ENCODE data around the gene RAB11FIP3. TPM values are rescaled to one million over a fixed set of nuclear protein-coding genes. Genes with fewer than 3 reads are reported as not detected.

RAB11FIP3 gene
- total and polyA plus RNA-seq, 2 of the 13 experiments (the other 11 are each of a cell fraction or from before 2014, with no cell fraction given): 34.3 to 57.6 TPM

- TF ChIP-seq, protein P1, sequence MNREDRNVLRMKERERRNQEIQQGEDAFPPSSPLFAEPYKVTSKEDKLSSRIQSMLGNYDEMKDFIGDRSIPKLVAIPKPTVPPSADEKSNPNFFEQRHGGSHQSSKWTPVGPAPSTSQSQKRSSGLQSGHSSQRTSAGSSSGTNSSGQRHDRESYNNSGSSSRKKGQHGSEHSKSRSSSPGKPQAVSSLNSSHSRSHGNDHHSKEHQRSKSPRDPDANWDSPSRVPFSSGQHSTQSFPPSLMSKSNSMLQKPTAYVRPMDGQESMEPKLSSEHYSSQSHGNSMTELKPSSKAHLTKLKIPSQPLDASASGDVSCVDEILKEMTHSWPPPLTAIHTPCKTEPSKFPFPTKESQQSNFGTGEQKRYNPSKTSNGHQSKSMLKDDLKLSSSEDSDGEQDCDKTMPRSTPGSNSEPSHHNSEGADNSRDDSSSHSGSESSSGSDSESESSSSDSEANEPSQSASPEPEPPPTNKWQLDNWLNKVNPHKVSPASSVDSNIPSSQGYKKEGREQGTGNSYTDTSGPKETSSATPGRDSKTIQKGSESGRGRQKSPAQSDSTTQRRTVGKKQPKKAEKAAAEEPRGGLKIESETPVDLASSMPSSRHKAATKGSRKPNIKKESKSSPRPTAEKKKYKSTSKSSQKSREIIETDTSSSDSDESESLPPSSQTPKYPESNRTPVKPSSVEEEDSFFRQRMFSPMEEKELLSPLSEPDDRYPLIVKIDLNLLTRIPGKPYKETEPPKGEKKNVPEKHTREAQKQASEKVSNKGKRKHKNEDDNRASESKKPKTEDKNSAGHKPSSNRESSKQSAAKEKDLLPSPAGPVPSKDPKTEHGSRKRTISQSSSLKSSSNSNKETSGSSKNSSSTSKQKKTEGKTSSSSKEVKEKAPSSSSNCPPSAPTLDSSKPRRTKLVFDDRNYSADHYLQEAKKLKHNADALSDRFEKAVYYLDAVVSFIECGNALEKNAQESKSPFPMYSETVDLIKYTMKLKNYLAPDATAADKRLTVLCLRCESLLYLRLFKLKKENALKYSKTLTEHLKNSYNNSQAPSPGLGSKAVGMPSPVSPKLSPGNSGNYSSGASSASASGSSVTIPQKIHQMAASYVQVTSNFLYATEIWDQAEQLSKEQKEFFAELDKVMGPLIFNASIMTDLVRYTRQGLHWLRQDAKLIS (CRISPR knock-in tag; IDR thresholded peaks at IDR 0.05): no peak
- TF ChIP-seq RBFOX2 (IDR thresholded peaks at IDR 0.05; ENCODE audit: low read depth, low read length) (peak; percentile 85), ZNF383 (CRISPR knock-in tag; IDR thresholded peaks at IDR 0.05; ENCODE audit: borderline replicate concordance) (no peak), MTF2 (CRISPR knock-in tag; IDR thresholded peaks at IDR 0.05; ENCODE audit: borderline replicate concordance) (peak; percentile 79; the same call in 1 of the 2 replicates), ZNF136 (CRISPR knock-in tag; IDR thresholded peaks at IDR 0.05; ENCODE audit: low read depth) (no peak; the same call in 1 of the 2 replicates), ZNF530 (CRISPR knock-in tag; IDR thresholded peaks at IDR 0.05; ENCODE audit: low read depth) (no peak), ZNF101 (CRISPR knock-in tag; IDR thresholded peaks at IDR 0.05; ENCODE audit: borderline replicate concordance, low read depth) (peak; percentile 63; the same call in 1 of the 2 replicates), ELK4 (CRISPR knock-in tag; IDR thresholded peaks at IDR 0.05; ENCODE audit: borderline replicate concordance) (no peak), SATB2 (CRISPR knock-in tag; IDR thresholded peaks at IDR 0.05) (no peak), PHF5A (CRISPR knock-in tag; IDR thresholded peaks at IDR 0.05; ENCODE audit: low read depth, unreplicated experiment) (no peak), ZNF484 (CRISPR knock-in tag; IDR thresholded peaks at IDR 0.05; ENCODE audit: borderline replicate concordance, low read depth) (no peak), ZNF44 (CRISPR knock-in tag; IDR thresholded peaks at IDR 0.05) (no peak), HNRNPUL1 (IDR thresholded peaks at IDR 0.05; ENCODE audit: low read depth, low read length) (0 out of 2 replicates have a peak, but pooled peaks have one; percentile 35), SMARCE1 (IDR thresholded peaks at IDR 0.05; ENCODE audit: borderline replicate concordance) (no peak), ELF1 (CRISPR knock-in tag; IDR thresholded peaks at IDR 0.05) (no peak)
- TF ChIP-seq, protein P2, sequence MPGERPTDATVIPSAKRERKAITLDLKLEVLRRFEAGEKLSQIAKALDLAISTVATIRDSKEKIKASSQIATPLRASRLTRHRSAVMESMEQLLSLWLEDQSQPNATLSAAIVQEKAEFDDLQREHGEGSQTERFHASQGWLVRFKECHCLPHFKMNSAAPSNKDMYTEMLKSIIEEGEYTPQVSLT (CRISPR knock-in tag; IDR thresholded peaks at IDR 0.05; ENCODE audit: borderline replicate concordance, low read depth): no peak; the same call in 1 of the 2 replicates
- TF ChIP-seq, protein P3, sequence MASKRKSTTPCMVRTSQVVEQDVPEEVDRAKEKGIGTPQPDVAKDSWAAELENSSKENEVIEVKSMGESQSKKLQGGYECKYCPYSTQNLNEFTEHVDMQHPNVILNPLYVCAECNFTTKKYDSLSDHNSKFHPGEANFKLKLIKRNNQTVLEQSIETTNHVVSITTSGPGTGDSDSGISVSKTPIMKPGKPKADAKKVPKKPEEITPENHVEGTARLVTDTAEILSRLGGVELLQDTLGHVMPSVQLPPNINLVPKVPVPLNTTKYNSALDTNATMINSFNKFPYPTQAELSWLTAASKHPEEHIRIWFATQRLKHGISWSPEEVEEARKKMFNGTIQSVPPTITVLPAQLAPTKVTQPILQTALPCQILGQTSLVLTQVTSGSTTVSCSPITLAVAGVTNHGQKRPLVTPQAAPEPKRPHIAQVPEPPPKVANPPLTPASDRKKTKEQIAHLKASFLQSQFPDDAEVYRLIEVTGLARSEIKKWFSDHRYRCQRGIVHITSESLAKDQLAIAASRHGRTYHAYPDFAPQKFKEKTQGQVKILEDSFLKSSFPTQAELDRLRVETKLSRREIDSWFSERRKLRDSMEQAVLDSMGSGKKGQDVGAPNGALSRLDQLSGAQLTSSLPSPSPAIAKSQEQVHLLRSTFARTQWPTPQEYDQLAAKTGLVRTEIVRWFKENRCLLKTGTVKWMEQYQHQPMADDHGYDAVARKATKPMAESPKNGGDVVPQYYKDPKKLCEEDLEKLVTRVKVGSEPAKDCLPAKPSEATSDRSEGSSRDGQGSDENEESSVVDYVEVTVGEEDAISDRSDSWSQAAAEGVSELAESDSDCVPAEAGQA (IDR thresholded peaks at IDR 0.05; ENCODE audit: low read depth): no peak
- TF ChIP-seq, protein P3 (CRISPR knock-in tag; IDR thresholded peaks at IDR 0.05; ENCODE audit: borderline replicate concordance): no peak
Observed at GRCh38 chr16:425082-425718, at the start of gene RAB11FIP3 (continued).
